ENCODE data around the gene AP4M1. TPM values are rescaled to one million over a fixed set of nuclear protein-coding genes. Genes with fewer than 3 reads are reported as not detected.

The AP4M1 gene
- total RNA-seq, 1 experiment from 2014 or later = 68.9 TPM

- DNase-seq (ENCODE audit: low read depth) = no peak
Observed at GRCh38 chr7:100085515-100085914, 15.9 kb upstream of the AP4M1 start.

- peak; percentile 97 for DNase-seq (ENCODE audit: low read depth)
Observed at GRCh38 chr7:100087055-100087750, 14.2 kb upstream of the AP4M1 start.

- DNase-seq (ENCODE audit: low read depth) = no peak
Observed at GRCh38 chr7:100088095-100088620, 13.3 kb upstream of the AP4M1 start.

GRCh38 chr7:100088621-100089457, 12.6 kb upstream of the AP4M1 start, which contains the start of gene COPS6:
COPS6 (plus strand) TSS chr7:100088969; CDS start chr7:100088991, 22 bp downstream.
- DNase-seq (ENCODE audit: low read depth) = peak; percentile 95

- peak; percentile 68 for DNase-seq (ENCODE audit: low read depth)
Observed at GRCh38 chr7:100089458-100090196, 11.8 kb upstream of the AP4M1 start.

GRCh38 chr7:100090527-100091410, 10.7 kb upstream of the AP4M1 start:
- no peak for DNase-seq (ENCODE audit: low read depth)

GRCh38 chr7:100091411-100092181, 9.8 kb upstream of the AP4M1 start:
- DNase-seq (ENCODE audit: low read depth) = peak; percentile 55

GRCh38 chr7:100093054-100093453, 8.4 kb upstream of the AP4M1 start:
- no peak for DNase-seq (ENCODE audit: low read depth)

GRCh38 chr7:100093498-100093897, 7.9 kb upstream of the AP4M1 start:
- DNase-seq (ENCODE audit: low read depth) = no peak

- no peak for DNase-seq (ENCODE audit: low read depth)
Observed at GRCh38 chr7:100093925-100094486, 7.4 kb upstream of the AP4M1 start.

- no peak for DNase-seq (ENCODE audit: low read depth)
Observed at GRCh38 chr7:100095289-100095688, 6.2 kb upstream of the AP4M1 start.

GRCh38 chr7:100095704-100096103, 5.7 kb upstream of the AP4M1 start:
- DNase-seq (ENCODE audit: low read depth) = no peak

- DNase-seq (ENCODE audit: low read depth) = no peak
Observed at GRCh38 chr7:100098913-100099312, 2.5 kb upstream of the AP4M1 start.

GRCh38 chr7:100099452-100099851, 2.0 kb upstream of the AP4M1 start:
- DNase-seq (ENCODE audit: low read depth) = no peak

- peak; percentile 99 for DNase-seq (ENCODE audit: low read depth)
Observed at GRCh38 chr7:100100420-100101015, 925 bp upstream of the AP4M1 start.

- DNase-seq (ENCODE audit: low read depth) = peak; percentile 79
Observed at GRCh38 chr7:100102950-100103840, 1.8 kb downstream of the AP4M1 start.

GRCh38 chr7:100105534-100105933, 4.1 kb downstream of the AP4M1 start:
- no peak for DNase-seq (ENCODE audit: low read depth)

GRCh38 chr7:100106633-100107032, 5.2 kb downstream of the AP4M1 start:
- DNase-seq (ENCODE audit: low read depth) = no peak
